ENCODE data around the gene SORCS2.

Gene SORCS2

GRCh38 chr4:7374571-7374970, 182.2 kb downstream of the SORCS2 start:
- DNase-seq (ENCODE audit: low read depth in 2 of 2): no peak

- no peak for DNase-seq (ENCODE audit: low read depth in 2 of 2)
Measured at GRCh38 chr4:7375427-7375826, 183.1 kb downstream of the SORCS2 start.

GRCh38 chr4:7377223-7377865, 185.0 kb downstream of the SORCS2 start:
- DNase-seq (ENCODE audit: low read depth in 2 of 2): no peak

DNA sequence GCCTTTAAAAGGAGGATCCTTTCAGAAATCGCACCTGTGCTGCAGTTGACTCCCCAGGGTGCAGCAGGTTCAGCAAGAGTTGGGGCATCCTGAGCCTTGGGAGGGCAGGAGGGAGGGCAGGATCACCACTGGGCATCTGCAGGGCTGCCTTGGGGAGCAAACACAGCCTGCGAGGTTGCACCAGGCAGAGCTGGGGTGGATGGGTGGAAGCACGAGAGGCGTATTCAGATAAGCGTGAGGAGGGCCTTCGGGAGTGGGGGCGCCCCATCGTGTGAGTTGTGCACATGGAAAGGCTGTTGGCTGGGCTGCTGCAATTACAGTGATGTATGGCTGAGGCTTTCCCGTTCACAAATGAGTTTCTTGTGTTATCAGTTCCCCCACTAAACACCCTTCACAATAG, 186.8 kb downstream of the SORCS2 start:
- DNase-seq (ENCODE audit: low read depth in 2 of 2): no peak

DNA sequence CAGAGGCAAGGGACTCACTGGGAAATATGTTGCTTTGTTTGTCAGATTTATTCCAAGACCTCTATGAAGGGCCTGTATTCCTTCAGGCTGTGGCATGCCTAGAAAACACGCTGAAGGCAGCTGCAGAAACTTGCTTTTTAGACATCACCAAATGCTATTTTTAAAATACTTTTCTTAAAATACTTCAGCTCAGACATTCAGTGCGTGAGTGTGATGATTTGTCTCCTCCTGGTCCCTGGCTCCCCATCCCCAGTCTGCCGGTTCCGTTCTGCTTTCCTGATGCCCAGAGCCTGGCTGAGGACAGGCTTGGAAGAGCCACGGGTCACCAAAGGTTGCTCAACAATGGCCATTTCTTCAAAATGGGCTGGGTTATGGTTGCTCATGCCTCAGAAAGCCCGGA, 187.4 kb downstream of the SORCS2 start:
- DNase-seq (ENCODE audit: low read depth in 2 of 2): no peak

DNA sequence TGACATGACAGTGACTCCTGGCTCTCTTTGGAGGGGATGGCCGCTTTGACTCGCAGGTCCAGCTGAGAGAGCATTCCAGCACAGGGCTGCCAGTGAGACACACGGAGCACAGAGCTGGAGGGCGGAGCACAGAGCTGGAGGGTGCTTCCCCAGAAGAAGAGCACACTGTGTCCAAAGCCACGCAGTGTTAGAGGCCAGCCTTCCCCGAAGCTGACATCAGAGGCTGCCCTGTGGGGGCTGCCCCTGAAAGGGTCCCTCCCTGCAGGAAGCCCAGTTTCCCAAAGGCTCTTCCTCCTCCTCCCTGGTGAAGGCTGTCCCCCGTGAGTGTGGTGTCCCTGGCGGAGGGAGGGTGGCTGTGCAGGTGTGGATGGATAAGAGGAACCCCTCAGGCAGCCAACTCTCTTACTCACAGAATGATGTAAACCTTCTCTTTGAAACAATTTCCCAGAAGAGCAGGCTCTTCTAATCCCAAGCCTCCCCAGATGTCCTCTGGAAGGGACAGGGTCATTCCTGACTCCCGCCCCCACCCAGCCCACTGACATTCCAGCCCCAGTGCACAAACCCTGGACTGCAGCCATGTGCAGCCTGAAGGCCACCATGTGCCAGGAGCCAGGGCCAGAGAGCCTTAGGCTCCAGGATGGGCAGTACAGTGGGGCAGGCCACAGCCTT, 189.0 kb downstream of the SORCS2 start:
- no peak for DNase-seq (ENCODE audit: low read depth in 2 of 2)

- no peak for DNase-seq (ENCODE audit: low read depth in 2 of 2)
Measured at GRCh38 chr4:7381890-7382633, 189.7 kb downstream of the SORCS2 start.

DNA sequence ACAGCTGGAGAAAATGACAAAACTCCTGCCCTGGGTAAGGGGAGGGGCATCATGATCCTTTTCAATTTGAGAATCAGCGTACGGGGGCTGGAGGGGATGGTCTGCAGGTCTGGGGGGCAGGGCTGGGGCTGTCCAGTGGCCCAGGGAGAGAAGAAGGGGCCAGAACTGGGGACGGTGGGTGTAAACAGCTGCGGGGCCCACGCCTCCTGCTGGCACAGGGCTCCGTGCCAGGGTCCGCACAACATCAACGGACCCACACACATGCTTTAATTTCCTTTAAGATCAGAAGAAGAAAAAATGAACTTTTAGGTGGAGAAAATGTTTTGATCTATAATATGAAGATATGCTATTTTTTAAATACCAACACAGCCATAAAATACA, 190.3 kb downstream of the SORCS2 start:
- no peak for DNase-seq (ENCODE audit: low read depth in 2 of 2)

GRCh38 chr4:7383266-7383665, 190.9 kb downstream of the SORCS2 start:
- DNase-seq (ENCODE audit: low read depth in 2 of 2): no peak

DNA sequence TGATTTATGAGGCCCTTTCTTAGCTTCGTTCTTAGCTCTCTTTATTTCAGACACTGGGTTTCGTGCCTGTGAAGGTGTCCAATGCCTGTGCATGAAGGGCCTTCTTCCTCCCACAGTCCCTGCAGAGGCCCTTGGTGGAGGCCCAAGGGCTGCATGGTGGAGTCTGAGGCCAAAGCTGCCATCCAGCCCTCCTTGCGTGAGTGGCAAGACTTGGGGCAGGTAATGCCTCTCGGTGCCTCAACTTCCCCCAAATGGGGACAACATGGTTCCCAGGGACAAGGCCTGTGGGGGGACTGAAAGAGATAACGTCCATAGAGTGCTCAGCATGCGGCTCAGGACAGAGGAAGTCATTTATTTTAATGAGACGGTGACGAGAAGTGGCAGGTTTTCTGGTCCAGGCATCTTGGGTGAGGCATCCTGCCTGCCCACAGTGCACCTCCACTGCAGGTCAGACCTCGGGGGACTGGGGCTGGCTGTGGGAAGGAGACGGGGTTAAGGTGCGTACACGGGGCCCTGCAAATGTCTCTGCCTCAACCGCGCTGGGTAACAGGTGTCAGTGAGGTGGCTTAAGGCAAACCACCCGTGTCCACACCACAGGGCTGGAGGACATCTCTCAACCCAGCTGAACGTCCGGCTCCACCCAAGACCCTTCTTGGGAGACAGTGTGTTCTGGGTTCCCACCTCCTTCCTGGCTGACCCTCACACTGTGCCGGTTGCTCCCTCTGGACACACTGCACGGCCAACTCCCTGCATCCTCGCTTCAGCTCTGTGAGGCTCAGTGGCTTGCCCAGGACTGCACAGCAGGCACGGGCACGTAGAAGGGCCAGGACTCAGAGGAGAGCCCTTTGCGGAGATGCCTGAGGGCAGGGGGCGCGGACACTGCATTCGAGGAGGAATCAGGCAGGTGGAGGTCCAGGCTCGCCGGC, 191.9 kb downstream of the SORCS2 start:
- DNase-seq (ENCODE audit: low read depth in 2 of 2): no peak

- no peak for DNase-seq (ENCODE audit: low read depth in 2 of 2)
Measured at GRCh38 chr4:7384929-7385890, 192.9 kb downstream of the SORCS2 start.

GRCh38 chr4:7387925-7388324, 195.6 kb downstream of the SORCS2 start:
- DNase-seq (ENCODE audit: low read depth in 2 of 2): no peak

- DNase-seq (ENCODE audit: low read depth in 2 of 2): no peak
Measured at GRCh38 chr4:7388627-7389026, 196.3 kb downstream of the SORCS2 start.

GRCh38 chr4:7389101-7389701, 196.9 kb downstream of the SORCS2 start:
- no peak for DNase-seq (ENCODE audit: low read depth in 2 of 2)

GRCh38 chr4:7389719-7390118, 197.4 kb downstream of the SORCS2 start:
- no peak for DNase-seq (ENCODE audit: low read depth in 2 of 2)

GRCh38 chr4:7390336-7390735, 198.0 kb downstream of the SORCS2 start:
- DNase-seq (ENCODE audit: low read depth in 2 of 2): no peak

- DNase-seq (ENCODE audit: low read depth in 2 of 2): no peak
Measured at GRCh38 chr4:7390906-7391636, 198.7 kb downstream of the SORCS2 start.

DNA sequence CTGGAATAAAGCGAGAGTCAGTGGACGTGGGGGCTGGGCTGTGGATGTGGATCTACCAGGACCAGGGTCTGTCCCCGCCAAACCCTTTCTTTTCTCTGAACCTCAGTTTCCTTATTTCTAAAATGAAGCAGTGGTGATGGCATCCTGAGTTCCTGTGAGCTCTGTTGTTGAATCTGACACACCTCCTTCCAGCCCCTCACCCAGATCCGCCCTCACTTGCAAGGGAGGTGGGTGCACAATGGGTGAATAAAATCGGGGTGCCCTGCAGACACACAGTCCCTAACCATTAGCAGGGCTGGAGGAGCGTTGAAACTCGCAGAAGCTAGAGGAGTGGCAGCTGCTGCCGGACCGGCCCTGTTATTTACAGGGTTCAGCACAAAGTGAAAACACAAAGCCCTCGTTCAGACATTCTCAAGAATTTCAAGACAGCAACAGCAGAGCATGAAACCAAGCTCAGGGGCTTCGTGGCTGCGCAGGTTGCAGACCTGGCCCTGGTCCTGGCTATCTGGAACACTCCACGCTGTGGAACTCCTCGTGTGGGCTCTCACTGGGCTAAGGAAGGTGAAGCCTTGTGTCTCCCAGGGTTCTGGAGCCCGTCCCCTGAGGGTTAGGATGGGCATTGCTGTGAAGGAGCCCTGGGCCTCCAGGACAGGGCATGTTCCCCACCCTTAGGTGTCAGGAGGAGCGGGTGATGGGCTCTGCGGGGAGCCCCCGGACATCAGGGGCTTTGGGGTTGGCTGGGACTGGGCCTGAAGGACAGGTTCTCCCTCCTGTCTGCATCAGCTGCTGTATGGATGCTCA, 199.5 kb downstream of the SORCS2 start:
- no peak for DNase-seq (ENCODE audit: low read depth in 2 of 2)
